Gastroesophageal sphincter (tissue), 3 donors: ENCODE measurements around the gene CREBBP.

Experiments
- CTCF ChIP-seq, 4 experiments: fragments of 200-600 bp in 2 of 4; fragments of 450-650 bp in 2 of 4; sonication (generic) in 1 of 4; IDR thresholded peaks; one replicate each; pipeline ENCODE4 v1.5.1; 2017 to 2019; ENCODE audit warnings: antibody characterized with exemption in 4 of 4, mild to moderate bottlenecking in 2 of 4, moderate library complexity in 2 of 4
- POLR2A ChIP-seq, 2 donors: fragments of 450-650 bp; IDR thresholded peaks; one replicate each; pipeline ENCODE4 v1.6.1; 2017; ENCODE audit warnings: antibody characterized with exemption in 2 of 2, mild to moderate bottlenecking in 2 of 2, moderate library complexity in 1 of 2

GRCh38 chr16:3882531-3882930 is 2.0 kb upstream of the CREBBP start:
- TF ChIP-seq POLR2A (IDR thresholded peaks at IDR 0.05) (no peak), CTCF (IDR thresholded peaks at IDR 0.05) (no peak)
